Measurements from ENCODE around the gene DPY19L3.
"Not testable (repeated sequence)": the region's sequence is repeated elsewhere in the genome, so short reads cannot be mapped to it uniquely, and the experiment has no call there.

The DPY19L3 gene

DNA sequence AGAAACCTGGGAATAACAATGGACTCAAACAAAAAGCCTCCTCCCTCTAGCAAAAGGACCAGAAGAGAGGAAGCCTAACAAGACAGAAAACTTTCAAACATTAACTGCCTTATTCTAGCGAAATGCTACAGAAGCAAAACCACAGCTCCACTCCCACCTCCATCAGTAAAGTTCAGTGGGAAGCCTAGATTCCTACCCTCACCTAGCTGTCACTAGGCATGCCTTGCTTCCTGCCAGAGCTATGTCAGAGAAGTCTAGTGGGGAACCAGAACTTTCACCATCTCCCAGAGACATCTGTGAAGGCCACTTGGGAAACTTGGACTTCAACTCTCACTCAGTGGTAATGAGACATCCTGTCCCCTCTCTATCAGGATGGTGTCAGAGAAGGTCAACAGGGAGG, 37.1 kb downstream of the DPY19L3 start:
- no peak for DNase-seq (ENCODE audit: low read depth in 3 of 3)

DNA sequence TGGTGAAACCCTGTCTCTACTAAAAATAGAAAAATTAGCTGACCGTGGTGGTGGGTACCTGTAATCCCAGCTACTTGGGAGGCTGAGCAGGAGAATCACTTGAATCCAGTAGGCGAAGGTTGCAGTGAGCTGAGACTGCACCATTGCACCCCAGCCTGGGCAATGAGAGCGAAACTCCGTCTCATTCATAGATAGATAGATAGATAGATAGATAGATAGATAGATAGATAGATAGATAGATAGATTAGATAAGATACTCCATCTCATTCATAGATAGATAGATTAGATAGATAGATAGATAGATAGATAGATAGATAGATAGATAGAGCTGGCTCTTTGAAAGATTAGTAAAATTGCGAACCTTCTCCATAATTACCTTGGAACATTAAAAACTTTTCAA, 42.0 kb downstream of the DPY19L3 start:
- DNase-seq (ENCODE audit: low read depth in 3 of 3), result not testable (repeated sequence)

GRCh38 chr19:32448026-32448425, 42.5 kb downstream of the DPY19L3 start:
- DNase-seq (ENCODE audit: low read depth in 3 of 3), result no peak

DNA sequence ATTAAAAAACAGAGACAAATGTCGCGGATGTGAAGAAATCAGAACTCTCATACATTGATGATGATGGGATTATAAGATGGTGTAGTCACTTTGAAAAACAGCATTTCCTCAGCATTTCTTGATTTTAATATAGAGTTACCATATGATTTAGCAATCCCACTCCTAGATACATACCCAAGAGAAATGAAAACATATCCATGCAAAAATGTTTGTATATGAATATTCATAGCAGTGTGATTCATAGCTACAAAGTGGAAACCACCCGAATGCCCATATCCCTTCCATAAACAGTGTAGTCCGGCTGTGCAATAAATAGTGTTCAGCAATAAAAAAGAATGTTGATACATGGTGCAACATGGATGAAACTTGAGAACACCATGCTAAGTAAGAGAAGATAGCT, 44.6 kb downstream of the DPY19L3 start:
- DNase-seq (ENCODE audit: low read depth in 3 of 3), result no peak

- no peak for DNase-seq (ENCODE audit: low read depth in 3 of 3)
These were observed 48.2 kb downstream of the DPY19L3 start for GRCh38 chr19:32453736-32454135.

GRCh38 chr19:32456406-32456805, 50.8 kb downstream of the DPY19L3 start:
- DNase-seq (ENCODE audit: low read depth in 3 of 3), result no peak

DNA sequence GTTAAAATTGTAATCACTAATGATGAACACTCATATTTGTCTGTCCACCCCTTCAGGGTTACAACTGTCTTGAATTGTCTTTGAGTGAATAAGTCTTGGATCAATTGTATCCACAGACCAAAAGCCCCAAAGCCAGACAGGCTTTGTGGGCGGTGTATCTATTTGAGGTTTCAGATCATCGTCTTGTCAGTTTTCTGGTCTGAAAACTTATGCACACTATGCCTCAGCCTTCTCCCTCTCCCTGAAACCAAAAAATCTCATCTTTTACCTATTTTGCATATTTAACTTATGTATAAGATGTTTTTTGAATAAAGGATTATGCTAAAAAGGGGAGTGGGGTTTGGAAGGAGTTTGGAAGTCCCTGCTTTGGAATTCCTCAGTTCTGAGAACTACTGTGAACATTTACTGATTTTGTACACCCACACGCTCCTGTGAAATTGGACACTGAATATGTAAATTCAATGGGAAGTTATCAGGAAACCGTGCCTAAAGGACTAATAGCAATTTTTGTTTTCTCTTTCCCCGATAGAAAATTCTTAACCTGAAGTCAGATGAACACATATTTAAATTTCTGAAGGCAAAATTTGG, 52.1 kb downstream of the DPY19L3 start:
- no peak for DNase-seq (ENCODE audit: low read depth in 3 of 3)

GRCh38 chr19:32458500-32459123, 53.0 kb downstream of the DPY19L3 start:
- DNase-seq (ENCODE audit: low read depth in 3 of 3), result no peak

DNA sequence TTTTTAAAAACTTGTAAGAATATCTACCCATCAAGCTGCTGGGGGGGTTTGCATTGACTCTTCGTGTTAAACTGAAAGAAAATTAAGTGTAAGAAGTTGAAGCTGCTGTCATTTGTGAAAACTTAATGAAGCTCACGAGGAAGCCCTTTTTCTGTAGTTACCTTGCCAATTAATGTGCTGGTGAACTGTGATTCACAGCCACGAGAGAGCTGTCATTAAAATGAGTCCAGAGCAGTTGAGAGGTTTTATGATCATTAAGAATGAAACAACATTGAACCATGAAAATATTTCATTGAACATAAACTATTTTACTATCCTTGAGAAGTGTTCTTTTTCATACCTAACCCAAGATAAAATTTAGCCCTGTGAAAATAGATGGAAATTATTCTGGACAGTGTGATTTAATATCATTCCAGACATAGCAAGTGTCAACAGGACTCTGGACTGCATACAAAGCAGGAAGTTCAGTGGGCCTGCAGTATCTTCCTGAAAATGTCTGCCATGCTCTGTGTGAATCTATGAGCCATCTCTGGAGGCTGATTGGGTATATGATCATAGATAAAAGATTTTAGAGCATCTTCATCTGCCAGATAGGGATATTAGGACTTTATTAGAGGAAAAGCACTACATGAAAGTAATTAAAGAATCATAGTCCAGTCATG, 53.8 kb downstream of the DPY19L3 start:
- DNase-seq (ENCODE audit: low read depth in 3 of 3), result no peak

DNA sequence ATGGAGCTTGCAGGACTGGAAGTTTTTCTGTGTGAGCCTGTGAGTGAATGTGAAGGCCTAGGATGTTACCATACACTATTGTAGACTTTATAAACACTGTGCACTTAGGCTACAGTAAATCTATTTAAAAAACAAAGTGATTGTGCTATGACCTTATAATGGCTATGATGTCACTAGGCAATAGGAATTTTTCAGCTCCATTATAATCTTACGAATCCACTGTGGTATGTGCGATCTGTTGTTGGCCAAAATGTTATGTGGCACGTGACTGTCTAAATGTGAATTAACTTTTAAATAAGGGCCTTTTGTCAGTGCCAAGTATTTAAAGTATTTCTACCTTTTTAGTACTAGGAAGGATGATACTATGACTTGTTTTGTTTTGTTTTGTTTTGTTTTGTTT, 54.9 kb downstream of the DPY19L3 start:
- no peak for DNase-seq (ENCODE audit: low read depth in 3 of 3)

- DNase-seq (ENCODE audit: low read depth in 3 of 3), result no peak
These were observed 58.7 kb downstream of the DPY19L3 start for GRCh38 chr19:32464279-32464678.

- DNase-seq (ENCODE audit: low read depth in 3 of 3), result no peak
These were observed 59.6 kb downstream of the DPY19L3 start for GRCh38 chr19:32465176-32465575.

- DNase-seq (ENCODE audit: low read depth in 3 of 3), result no peak
These were observed 64.2 kb downstream of the DPY19L3 start for GRCh38 chr19:32469795-32470194.

DNA sequence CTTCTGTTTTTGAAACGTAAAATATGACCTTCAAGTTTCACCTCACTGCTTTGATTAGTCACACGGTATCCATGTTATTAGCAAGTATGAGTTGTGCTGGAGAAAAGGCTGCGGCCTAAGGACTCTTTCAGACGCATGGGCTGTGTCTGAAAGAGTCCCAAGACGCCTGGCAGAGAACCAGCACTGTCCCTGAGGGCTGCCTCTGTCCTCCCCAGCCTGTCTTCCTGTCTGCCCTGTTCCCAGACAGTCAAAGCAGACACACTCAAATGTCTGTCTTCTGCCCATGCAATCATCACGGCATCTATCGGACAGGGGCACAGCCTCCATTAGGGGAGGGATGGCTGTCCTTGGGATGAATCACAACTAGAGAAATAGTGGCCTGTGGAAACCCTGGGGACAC, 65.5 kb downstream of the DPY19L3 start:
- no peak for DNase-seq (ENCODE audit: low read depth in 3 of 3)

- no peak for DNase-seq (ENCODE audit: low read depth in 3 of 3)
These were observed 66.2 kb downstream of the DPY19L3 start for GRCh38 chr19:32471811-32472210.

GRCh38 chr19:32475141-32476031, 69.8 kb downstream of the DPY19L3 start:
- no peak for DNase-seq (ENCODE audit: low read depth in 3 of 3)

- no peak for DNase-seq (ENCODE audit: low read depth in 3 of 3)
These were observed 70.4 kb downstream of the DPY19L3 start for GRCh38 chr19:32476032-32476350.

DNA sequence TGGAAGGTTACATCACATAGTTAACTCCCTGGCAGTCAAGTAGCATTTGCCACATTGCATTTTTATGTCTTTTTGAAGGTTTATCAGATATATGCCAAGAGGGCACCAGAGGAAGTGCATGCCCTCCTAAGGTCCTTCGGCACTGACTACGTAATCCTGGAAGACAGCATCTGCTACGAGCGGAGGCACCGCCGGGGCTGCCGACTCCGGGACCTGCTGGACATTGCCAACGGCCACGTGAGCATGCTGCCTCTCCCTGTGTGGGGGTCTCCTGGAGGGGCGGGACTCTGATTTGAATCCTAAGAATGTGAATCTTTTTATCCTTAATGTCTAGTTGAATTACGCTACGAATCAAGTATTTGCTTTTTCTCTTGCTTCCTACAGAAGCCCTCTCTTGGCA, 74.8 kb downstream of the DPY19L3 start:
- no peak for DNase-seq (ENCODE audit: low read depth in 3 of 3)

DNA sequence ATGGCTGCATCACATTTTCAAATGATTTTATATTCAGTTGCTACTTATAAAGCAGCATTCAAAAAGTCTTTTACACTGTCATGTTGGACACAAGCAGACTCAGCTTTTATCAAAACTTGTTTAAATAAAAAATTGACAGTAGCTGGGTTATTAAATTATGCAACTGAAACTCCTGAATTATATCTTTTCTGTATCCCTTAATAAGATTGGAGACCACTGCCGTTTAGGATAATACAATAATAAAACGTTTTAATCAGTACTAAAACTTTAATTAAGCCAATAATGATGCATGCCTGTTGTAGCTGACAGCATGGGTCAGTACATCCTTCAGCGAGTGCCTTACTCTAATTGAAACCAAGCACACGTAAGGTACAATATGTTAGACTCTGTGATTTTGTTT, 78.0 kb downstream of the DPY19L3 start:
- no peak for DNase-seq (ENCODE audit: low read depth in 3 of 3)

- DNase-seq (ENCODE audit: low read depth in 3 of 3), result no peak
These were observed 84.4 kb downstream of the DPY19L3 start for GRCh38 chr19:32489971-32490370.

DNA sequence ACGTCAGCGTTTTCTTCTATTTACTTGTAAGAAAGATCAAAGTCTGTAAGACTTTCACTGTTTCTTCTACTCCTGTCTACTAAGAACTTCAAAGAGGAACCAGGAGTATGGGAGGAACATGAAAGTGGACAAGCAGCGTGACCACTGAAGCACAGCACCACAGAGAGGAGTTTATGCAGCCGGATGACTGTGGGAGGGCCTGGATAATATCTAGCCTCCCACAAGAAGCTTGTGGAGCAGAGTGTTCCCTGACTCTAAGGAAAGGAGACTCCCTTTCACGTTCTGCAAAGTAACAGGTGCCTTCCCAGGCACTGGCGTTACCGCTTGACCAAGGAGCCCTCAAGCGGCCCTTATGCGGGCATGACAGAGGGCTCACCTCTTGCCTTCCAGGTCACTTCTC, 91.8 kb downstream of the DPY19L3 start:
- DNase-seq (ENCODE audit: low read depth in 3 of 3), result no peak

DNA sequence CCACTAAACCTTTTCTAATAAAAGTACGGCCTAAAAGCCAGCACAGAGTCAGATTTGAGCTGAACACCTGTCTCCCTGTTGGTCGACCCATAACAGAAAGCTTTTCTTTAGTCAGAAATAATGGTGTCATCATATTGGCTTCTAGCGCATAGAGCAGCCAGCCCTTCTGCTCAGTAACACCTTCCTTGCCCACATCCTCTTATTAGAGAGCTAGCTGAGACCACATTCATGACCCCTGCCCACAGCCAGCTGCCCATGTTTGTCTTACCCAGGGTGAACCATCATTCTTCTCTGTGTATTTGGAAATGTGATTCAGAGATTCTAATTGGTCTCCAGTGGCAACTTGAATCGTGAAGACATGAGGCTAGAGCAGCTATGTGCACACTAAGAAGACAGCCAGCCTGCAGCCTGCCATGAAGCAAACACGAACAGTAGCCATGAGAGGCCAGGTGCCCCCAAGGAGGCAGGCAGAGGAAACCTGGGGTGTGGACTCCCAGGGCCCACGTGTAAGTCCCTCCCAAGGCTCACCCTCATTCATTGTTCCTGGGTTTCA, 93.2 kb downstream of the DPY19L3 start:
- no peak for DNase-seq (ENCODE audit: low read depth in 3 of 3)
